Panc1 (cell line): ENCODE data around the gene WDHD1. TPM values are rescaled to one million over a fixed set of nuclear protein-coding genes. Genes with fewer than 3 reads are reported as not detected.
A peak's percentile ranks its signal among the peaks of the same experiment; 100 is the strongest.

Experiments used
- ATAC-seq: fragments of 200-7000 bp; cut with Tn5 transposase; 2 replicates; pipeline ENCODE4 v1.9.1; 2020; ENCODE audit warnings: mild to moderate bottlenecking, moderate library complexity
- BruUV-seq: library from RNA; stranded (reverse); fragments of 400-500 nt; replicated peaks from 2 replicates; lab custom pipeline; 2021; lab: Mats Ljungman, UMichigan
- CTCF ChIA-PET: fragments of 300-600 bp; sonication (Branson Sonifier 250); formaldehyde crosslinking; loops from one replicate; lab custom pipeline; 2022; ENCODE audit warnings: antibody characterized with exemption; lab: Charles Lee
- POLR2A ChIA-PET: fragments of 300-600 bp; sonication (Branson Sonifier 250); formaldehyde crosslinking; loops from one replicate; lab custom pipeline; 2022; ENCODE audit warnings: antibody characterized with exemption; lab: Charles Lee
- DNase-seq: peaks from one replicate; pipeline ENCODE4 v3.0.0-alpha.2; 2010; ENCODE audit warnings: low read depth, low spot score
- H3K27ac ChIP-seq: 2 replicates; pipeline ENCODE4 v1.5.1; 2011; ENCODE audit warnings: mild to moderate bottlenecking, low read length, inconsistent platforms
- H3K27me3 ChIP-seq: fragments of 200-500 bp; sonication (Bioruptor generic); 2 replicates; pipeline ENCODE4 v1.6.0; 2014; ENCODE audit warnings: low read length, inconsistent platforms; ENCODE audit not compliant: control insufficient read depth, insufficient read depth
- H3K36me3 ChIP-seq: fragments of 200-500 bp; sonication (Bioruptor generic); 2 replicates; pipeline ENCODE4 v1.5.1; 2014; ENCODE audit warnings: inconsistent platforms, mild to moderate bottlenecking, low read length, moderate library complexity; ENCODE audit not compliant: control insufficient read depth, insufficient read depth
- H3K4me1 ChIP-seq: 2 replicates; pipeline ENCODE4 v1.5.1; 2011; ENCODE audit warnings: inconsistent platforms, mild to moderate bottlenecking, low read length, moderate library complexity; ENCODE audit not compliant: control insufficient read depth, insufficient read depth
- H3K4me3 ChIP-seq, 2 experiments: 2 replicates each; pipeline ENCODE4 v1.5.1; 2011 to 2012; ENCODE audit warnings: low read depth in 2 of 2, low read length in 2 of 2, mild to moderate bottlenecking in 2 of 2, inconsistent platforms in 1 of 2, moderate library complexity in 1 of 2
- H3K9me3 ChIP-seq: fragments of 200-500 bp; sonication (Bioruptor generic); 2 replicates; pipeline ENCODE4 v1.5.1; 2014; ENCODE audit warnings: low read depth, mild to moderate bottlenecking, inconsistent platforms, low read length, moderate library complexity; ENCODE audit not compliant: control insufficient read depth, insufficient read depth
- CTCF ChIP-seq: fragments of 450-650 bp; IDR thresholded peaks from 2 replicates; pipeline ENCODE4 v1.5.1; 2017; ENCODE audit warnings: mild to moderate bottlenecking
- POLR2AphosphoS5 ChIP-seq: IDR thresholded peaks from 2 replicates; pipeline ENCODE4 v1.6.1; 2012; ENCODE audit warnings: mild to moderate bottlenecking, low read depth, low read length, moderate library complexity
- REST ChIP-seq, 2 experiments: IDR thresholded peaks; 2 replicates each; pipeline ENCODE4 v1.6.1; 2011 to 2012; ENCODE audit warnings: low read depth in 2 of 2, control low read depth in 1 of 2, low read length in 1 of 2, mild to moderate bottlenecking in 1 of 2, moderate library complexity in 1 of 2; ENCODE audit not compliant: insufficient read depth in 1 of 2
- SIN3A ChIP-seq: IDR thresholded peaks from 2 replicates; pipeline ENCODE4 v1.6.1; 2012; ENCODE audit warnings: low read depth, mild to moderate bottlenecking, low read length, moderate library complexity, borderline replicate concordance; ENCODE audit not compliant: insufficient read depth
- TCF7L2 ChIP-seq: IDR thresholded peaks from 2 replicates; pipeline ENCODE4 v1.6.1; 2011; ENCODE audit warnings: mild to moderate bottlenecking, low read depth, low read length, inconsistent platforms
- in situ Hi-C: cut with HindIII; loops from 2 replicates; pipeline ENCODE4 v1.10.0; 2016; ENCODE audit warnings: low sequenced_read_pairs, low pct_unique_long_range_greater_than_20kb
- intact Hi-C: fragments of 100-400 bp; cut with micrococcal nuclease; formaldehyde crosslinking; loops from one replicate; pipeline ENCODE4 v1.10.0; 2022; ENCODE audit not compliant: unreplicated experiment
- total RNA-seq: library from RNA; stranded (reverse); gene quantifications from one replicate; pipeline ENCODE4 v1.2.1, GENCODE V29; 2021; ENCODE audit not compliant: unreplicated experiment

Gene WDHD1
- total RNA-seq, 1 experiment from 2014 or later = 21.7 TPM

GRCh38 chr14:55047301-55048053, 20.6 kb upstream of the WDHD1 start:
- CTCF ChIA-PET = no interaction called here

GRCh38 chr14:55045087-55045486, 18.2 kb upstream of the WDHD1 start:
- in situ Hi-C loops = no loop called here
- ChIA-PET POLR2A (no interaction called here), CTCF (interaction anchor here (0.6 kb wide), 1 partner anchor 255 kb away, joined by 4 read pairs; no protein-coding TSS in a partner anchor)
- TF ChIP-seq POLR2AphosphoS5 = no peak
- no peak for TF ChIP-seq CTCF
- TF ChIP-seq SIN3A = no peak
- TSS peak; percentile 4 for BruUV-seq
- no peaks in the 10 kb centered on the region for H3K27me3 ChIP-seq
- no peak overlapping the region for H3K4me3 ChIP-seq
- intact Hi-C loops = no loop called here
- no peak for DNase-seq
- H3K36me3 ChIP-seq = peaks cover 15% of the 10 kb centered on the region
- peaks cover 2% of the 10 kb centered on the region; the same call in 1 of the 2 replicates for H3K4me1 ChIP-seq
- ATAC-seq = no peak
- H3K27ac ChIP-seq = no peak overlapping the region
- H3K9me3 ChIP-seq = no peaks in the 10 kb centered on the region

More at GRCh38 chr14:55047301-55048053, 20.6 kb upstream of the WDHD1 start:
- no peak for ATAC-seq
- no peaks in the 10 kb centered on the region for H3K9me3 ChIP-seq
- no peak overlapping the region for H3K4me3 ChIP-seq
- intact Hi-C loops (no loop called here), in situ Hi-C loops (no loop called here)
- no peak for DNase-seq
- BruUV-seq = no TSS peak
- POLR2A ChIA-PET = no interaction called here
- no peak overlapping the region for H3K27ac ChIP-seq
- H3K27me3 ChIP-seq = no peaks in the 10 kb centered on the region
- peaks cover 2% of the 10 kb centered on the region; the same call in 1 of the 2 replicates for H3K4me1 ChIP-seq
- peaks cover 20% of the 10 kb centered on the region for H3K36me3 ChIP-seq
- no peak for TF ChIP-seq REST (IDR thresholded peaks at IDR 0.05; ENCODE audit: insufficient read depth in 1 of 2, low read depth in 2 of 2, low read length in 1 of 2)
- TF ChIP-seq CTCF = no peak
- TF ChIP-seq SIN3A = no peak
- TF ChIP-seq POLR2AphosphoS5 = no peak
- no peak for TF ChIP-seq TCF7L2
